ENCODE data around the gene CYP2E1.
"Not testable (repeated sequence)": the region's sequence is repeated elsewhere in the genome, so short reads cannot be mapped to it uniquely, and the experiment has no call there.

CYP2E1 gene

GRCh38 chr10:133528845-133529575 lies 1.8 kb downstream of the CYP2E1 start:
- peak; percentile 22 for DNase-seq

- no peak for DNase-seq
These were observed 2.4 kb downstream of the CYP2E1 start for GRCh38 chr10:133529576-133529946.

- no peak for DNase-seq
These were observed 3.3 kb downstream of the CYP2E1 start for GRCh38 chr10:133530506-133530905.

DNA sequence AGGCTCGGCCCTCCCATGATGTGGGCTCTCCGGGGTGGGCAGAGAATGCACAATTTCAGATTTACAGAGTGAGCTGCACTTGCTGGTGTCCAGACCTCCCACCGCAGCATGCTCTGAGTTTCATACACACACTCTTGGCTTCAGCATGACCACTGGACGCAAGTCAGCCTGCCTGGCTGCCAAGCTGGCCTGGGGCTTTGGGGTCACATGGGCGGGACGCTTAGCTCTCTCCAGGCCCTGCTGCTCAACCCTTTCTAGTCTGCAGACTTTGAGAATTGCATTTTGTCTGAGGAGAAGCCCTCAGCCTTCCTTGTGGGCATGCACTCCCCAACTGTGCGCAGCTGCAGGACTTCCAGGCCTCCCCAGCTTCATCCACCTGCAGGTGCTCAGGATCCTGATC lies 5.7 kb downstream of the CYP2E1 start:
- DNase-seq, result no peak

GRCh38 chr10:133534417-133534816 lies 7.3 kb downstream of the CYP2E1 start:
- no peak for DNase-seq

DNA sequence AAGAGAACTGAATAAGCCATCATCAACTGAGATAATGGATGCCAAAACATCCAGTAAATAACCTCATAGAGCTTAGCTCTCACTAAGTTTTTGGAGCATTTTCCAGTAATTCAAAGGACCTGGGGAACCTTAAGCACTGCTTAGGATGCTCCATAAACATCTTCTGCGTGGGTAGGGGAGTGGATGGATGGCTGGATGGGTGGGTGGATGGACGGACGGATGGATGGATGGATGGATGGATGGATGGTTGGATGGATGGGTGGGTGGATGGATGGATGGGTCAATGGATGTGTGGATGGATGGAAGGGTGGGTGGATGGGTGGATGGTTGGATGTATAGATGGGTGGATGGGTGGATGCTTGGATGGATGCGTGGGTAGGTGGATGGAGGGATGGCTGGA lies 9.0 kb downstream of the CYP2E1 start:
- DNase-seq, result no peak

DNA sequence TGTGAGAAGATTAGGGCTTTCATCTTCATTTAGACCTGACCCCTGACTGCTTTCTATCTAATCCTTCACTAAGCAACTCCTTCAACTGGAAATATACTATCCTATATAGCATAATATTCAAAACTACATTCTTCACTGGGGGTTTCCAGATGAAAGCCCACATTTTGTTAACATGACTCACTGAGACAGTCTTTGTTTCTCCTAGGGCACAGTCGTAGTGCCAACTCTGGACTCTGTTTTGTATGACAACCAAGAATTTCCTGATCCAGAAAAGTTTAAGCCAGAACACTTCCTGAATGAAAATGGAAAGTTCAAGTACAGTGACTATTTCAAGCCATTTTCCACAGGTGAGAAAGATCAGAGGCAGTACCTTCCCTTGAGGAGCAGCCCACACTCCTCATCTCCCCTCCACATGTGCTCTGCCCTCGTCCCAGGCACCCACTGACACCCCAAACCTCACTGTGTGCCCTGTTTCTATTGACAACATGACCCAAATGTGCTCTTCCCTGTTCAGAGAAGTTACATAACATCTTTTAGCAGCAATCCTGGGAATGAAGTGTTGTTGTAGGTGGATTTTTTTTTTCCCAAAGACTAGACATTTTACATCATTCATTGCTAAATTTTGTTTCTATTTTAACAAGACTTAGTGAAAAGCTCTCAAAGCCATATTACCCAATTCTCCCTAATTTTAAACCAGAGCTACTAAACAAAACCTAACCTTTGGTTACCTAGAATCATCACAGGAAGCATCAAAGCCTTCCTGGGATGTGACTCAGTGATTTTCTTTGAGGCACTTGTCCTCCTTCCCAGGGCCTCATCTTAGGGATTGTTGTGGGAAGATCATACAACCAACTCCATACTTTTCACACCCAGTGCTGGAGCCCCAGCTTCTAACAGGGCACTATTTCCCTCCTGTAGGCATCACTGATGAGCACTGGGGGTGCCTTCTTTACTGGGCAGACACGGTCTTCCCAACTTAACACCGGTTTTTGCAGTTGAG lies 10.7 kb downstream of the CYP2E1 start:
- DNase-seq, result peak; percentile 26

DNA sequence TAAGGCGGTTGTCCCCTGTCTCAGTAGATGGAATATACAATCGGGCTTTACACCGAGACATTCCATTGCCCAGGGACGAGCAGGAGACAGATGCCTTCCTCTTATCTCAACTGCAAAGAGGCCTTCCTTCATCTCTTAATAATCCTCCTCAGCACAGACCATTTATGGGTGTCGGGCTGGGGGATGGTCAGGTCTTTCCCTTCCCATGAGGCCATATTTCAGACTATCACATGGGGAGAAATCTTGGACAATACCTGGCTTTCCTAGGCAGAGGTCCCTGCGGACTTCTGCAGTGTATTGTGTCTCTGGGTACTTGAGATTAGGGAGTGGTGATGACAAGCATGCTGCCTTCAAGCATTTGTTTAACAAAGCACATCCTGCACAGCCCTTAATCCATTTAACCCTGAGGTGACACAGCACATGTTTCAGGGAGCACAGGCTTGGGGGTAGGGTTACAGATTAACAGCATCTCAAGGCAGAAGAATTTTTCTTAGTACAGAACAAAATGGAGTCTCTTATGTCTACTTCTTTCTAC lies 14.3 kb downstream of the CYP2E1 start:
- not testable (repeated sequence) for DNase-seq

DNA sequence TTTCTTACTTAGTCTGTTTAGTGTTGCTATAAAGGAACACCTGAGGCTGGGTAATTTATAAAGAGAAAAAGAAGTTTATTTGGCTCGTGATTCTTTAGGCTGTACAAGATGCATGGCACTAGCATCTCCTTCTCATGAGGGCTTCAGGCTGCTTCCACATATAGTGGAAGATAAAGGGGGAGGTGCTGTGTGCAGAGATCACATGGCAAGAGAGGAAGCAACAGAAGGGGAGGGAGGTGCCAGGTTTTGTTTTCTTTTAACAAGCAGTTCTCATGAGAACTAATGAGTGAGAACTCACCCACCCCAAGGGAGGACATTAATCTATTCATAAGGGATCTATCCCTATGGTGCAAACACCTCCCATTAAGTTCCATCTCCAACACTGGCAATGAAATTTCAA lies 17.3 kb downstream of the CYP2E1 start:
- no peak for DNase-seq

DNA sequence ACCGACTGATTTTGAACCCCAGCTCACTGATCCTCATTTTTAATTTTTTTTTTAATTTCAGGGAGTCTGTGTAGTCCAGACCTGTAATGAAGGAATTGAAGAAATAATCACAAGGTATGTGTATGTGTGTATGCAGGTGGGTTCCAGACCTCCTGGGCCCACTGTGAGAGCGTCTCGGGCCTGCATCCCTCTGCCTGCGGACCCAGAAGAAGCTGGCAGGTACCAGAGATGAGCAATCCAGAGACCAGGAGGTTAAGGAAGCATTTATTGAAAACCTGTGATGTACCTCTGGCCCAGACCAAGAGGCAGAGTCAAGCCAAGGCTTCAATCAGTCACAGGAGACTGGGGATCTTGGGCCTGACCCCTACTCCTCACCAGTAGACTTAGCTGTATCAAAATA lies 27.4 kb downstream of the CYP2E1 start:
- no peak for DNase-seq

DNA sequence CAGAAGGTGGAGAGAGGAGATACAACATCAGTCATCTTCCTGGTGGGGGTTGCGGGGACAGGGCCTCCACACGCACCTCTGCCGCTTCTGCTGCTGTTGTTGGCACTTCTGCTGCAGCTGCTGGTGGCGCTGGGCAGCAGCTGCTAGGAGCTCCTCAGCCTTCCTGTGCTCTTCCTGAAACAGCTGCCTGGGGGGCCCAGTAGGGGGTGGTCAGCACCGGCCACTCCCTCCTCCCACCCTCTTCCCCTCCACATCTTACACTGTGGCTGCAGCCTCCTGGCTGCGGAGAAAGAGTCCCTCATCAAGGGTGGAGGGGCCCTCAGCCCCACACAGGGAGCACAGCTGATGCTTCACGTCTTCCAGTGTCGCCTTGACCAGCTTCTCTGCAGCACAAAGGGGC lies 28.4 kb downstream of the CYP2E1 start:
- DNase-seq, result no peak

DNA sequence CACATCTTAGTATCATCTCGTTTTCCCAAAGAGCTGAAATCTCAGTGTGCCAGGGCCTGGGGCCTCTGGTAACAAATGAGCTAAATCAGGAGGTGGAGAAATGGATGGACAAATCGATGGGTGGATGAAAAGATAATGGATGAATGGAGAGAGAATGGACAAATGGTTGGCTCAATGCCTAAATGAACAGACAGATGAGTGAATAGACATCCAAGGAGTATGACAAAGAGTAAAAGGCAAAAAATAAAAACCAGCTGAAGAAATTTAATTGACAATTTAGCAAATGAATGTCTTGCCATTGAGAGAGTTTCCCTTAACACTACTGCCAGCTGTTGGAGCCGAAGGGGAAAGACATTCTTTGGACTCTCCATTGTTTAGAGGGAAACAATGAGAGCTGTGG lies 30.2 kb downstream of the CYP2E1 start:
- DNase-seq, result no peak

GRCh38 chr10:133559216-133559615 lies 32.1 kb downstream of the CYP2E1 start:
- no peak for DNase-seq

GRCh38 chr10:133564816-133565215 lies 37.7 kb downstream of the CYP2E1 start:
- no peak for DNase-seq

DNA sequence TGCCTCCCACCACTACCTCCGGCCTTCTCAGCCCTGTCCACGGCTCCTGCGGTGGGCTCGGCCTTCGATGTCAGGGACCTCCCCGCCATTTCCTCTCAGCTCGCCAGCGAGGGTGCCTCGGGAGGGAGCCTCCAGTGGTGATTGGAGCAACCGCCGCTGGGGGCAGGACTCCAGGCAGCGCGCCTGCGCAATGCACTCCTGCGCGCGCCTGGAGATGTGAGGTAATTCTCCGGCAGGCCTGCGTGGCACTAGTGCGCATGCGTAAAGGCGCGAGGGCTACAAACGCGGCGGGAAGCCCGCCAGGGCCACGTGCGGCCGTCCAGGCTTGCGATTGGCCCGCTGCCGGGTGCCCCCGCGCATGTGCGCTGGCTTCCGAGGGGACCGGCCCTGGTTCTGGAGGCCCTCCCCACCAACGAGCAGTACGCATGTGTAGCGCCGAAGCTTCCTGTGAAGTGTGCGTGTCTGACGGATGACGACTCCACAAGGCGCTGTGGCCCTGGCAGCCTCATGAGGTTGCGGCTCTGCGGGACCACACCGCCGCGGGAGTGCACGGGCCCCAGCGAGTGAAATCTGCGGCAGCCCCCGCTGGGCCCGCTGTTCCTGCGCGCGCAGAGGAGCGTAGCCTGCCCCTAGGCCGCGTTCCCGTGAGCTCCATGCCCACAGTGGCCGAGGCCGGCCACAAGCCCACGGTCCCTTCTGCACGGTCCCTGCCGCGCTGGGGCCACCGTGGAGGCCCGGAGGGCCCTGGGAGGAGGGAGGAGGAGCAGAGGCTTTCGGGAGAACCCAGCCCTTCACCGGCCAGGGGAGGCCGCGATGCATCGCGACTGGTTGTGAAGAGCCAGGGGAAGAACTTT lies 38.5 kb downstream of the CYP2E1 start, which contains the start of gene SYCE1:
Gene SYCE1, minus strand, starts transcription at position 143 of the 854 bp plus-strand sequence. Its CDS starts 54 bp downstream, at position 89.
- no peak for DNase-seq

- no peak for DNase-seq
These were observed 40.0 kb downstream of the CYP2E1 start for GRCh38 chr10:133567119-133567518.

- DNase-seq, result no peak
These were observed 40.6 kb downstream of the CYP2E1 start for GRCh38 chr10:133567609-133568286.

DNA sequence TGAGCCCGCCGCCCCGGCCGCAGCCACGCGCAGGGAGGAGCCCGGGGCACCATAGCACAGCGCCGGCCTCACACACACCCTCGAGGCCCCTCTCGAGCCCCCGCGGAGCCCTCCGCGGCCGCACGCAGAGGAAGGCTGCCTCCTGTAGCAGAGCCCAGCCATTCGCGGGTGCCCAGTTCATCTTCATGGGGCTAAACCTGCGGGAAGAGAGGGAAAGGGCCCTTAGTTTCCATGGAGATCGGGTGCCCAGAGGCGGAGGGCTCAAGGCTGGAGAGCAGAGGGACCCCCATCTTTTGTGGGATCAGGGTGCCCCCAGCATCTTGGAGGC lies 41.1 kb downstream of the CYP2E1 start:
- DNase-seq, result no peak

DNA sequence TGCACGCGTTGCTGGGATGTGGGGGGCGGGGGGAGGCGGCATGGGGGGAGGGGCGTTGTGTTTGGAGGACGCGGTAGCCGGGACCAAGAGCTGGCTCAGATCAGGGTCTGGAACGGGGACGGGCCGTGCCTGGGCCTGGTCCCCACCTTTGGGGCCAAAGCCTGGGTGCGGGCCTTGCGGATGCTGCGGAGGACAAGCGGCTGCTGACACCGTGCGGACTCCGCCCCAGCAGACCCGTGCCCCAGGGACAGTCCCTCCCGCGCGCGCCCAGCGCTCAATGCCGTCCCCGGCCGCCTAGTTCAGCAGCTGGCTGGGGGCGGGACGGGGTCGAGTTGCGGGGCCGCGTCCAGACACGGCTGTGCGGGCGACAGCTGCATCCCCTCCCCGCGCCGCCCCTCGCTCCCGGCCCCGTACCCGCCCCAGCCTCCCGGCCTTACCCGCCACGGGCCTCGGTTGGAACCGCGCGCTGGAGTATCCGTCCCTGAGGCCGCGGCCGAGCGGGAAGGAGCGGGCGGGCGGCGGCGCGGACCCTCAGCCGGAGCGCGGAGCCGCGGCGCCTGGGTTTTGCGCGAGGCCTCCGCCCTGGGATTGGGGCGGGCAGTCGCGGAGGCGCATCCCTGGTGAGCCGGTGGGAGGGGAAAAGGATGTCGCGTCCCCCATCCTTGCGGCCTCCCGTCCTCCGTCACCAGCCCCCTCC lies 41.8 kb downstream of the CYP2E1 start:
- not testable (repeated sequence) for DNase-seq

- not testable (repeated sequence) for DNase-seq
These were observed 42.6 kb downstream of the CYP2E1 start for GRCh38 chr10:133569801-133570200.

- DNase-seq, result not testable (repeated sequence)
These were observed 44.9 kb downstream of the CYP2E1 start for GRCh38 chr10:133572055-133572454.
